GM18517 (cell line): ENCODE measurements around the gene SPATA31A5.
"Not testable (repeated sequence)": the region's sequence is repeated elsewhere in the genome, so short reads cannot be mapped to it uniquely, and the experiment has no call there.

Experiments
- ATAC-seq: cut with Tn5 transposase; IDR thresholded peaks from one replicate; pipeline ENCODE4 v1.9.1; 2021; ENCODE audit warnings: mild to moderate bottlenecking, moderate library complexity; ENCODE audit not compliant: unreplicated experiment

The SPATA31A5 gene

DNA sequence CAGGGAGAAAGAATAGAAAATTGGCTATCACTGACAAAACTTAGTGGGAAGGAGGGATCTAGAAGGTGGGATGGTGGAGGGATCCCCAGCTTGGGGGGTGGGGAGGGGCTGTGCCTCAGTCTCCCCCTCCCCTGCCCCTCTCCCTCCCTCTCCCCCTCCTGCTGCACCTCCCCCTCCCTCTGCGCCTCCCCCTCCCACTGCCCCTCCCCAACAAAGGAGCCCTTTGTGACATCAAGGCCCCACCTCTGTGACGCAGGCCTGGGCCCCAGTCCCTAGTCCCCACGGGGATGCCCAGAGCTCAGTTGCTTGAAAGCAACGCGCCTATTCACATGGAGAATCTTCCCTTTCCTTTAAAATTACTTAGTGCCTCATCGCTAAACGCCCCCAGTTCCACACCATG lies at the start of gene SPATA31A5:
Gene SPATA31A5 (plus strand): TSS at position 301 of the 400 bp plus-strand sequence. CDS start 29 bp downstream, at position 330.
- ATAC-seq, result not testable (repeated sequence)

DNA sequence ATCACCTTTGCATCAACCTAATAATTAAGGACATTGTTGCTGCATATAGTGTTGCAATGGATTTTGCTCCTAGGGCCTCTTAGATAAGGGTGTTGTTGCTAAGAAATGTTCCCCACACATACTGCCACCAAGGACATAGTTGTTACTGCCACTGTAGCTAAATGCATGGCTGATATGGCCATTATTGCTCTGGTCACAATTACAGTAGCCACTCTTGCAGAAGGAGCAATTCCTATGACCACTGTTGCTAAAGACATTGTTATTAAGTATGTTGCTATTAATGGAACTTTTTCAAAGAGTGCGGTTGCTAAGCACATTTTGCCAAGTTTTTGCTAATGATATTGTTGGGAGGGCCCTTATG lies 48.8 kb downstream of the SPATA31A5 start:
- ATAC-seq, result not testable (repeated sequence)

DNA sequence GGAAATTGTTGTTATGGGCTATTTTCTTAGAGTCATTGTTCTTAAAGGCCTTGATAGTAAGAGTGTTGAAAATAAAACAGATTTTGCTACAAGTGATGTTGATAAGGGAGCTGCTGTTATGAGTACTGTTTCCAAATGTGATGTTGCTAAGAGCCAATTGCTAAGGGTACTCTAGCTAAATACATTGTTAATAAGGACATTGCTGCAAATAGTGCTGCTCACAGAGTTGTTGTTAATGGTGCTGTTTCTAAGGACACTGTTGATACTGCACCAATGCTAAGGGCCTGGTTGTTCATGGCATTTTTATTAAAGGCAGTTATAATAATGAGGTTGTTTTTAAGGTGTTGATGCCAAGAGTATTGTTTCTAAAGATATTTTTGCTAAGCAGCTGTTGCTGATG lies 52.2 kb downstream of the SPATA31A5 start:
- not testable (repeated sequence) for ATAC-seq
